ENCODE data around the gene IPO9.
A peak's percentile ranks its signal among the peaks of the same experiment; 100 is the strongest.

Gene IPO9

DNA sequence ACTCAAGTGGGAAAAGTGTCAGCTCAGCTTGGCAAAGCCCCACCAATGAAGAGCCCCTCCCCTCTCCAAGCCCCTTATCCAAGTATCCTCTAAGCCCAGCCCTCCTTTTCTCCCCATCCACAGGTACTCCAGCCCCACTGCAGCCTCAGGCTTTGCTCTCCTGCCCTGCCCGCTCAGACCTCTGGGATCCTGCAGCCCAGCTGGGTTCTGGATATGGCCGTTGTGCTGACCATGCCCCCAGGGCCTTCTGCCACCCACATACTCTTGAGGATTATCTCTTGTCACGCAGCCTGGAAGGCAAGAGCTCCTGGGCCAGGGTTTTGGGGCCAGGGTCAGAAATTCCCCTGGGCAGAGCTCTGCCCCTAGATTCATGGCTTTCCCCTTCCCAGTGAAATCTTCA lies 64.5 kb downstream of the IPO9 start:
- no peak overlapping the region for H3K4me3 ChIP-seq (ENCODE audit: low read depth in 1 of 2, low read length in 2 of 2)
- no peaks in the 10 kb centered on the region for H3K9me3 ChIP-seq (ENCODE audit: control insufficient read depth in 1 of 2, low read length in 2 of 2)
- H3K27ac ChIP-seq (ENCODE audit: low read depth, low read length), result no peak overlapping the region
- peaks cover 8 to 10% of the 10 kb centered on the region in 2 donors for H3K4me1 ChIP-seq (ENCODE audit: control insufficient read depth in 1 of 2, insufficient read depth in 2 of 2, low read length in 2 of 2)
- no peak overlapping the region for H3K9ac ChIP-seq (ENCODE audit: low read depth in 1 of 2, low read length in 2 of 2)
- H3K36me3 ChIP-seq (ENCODE audit: control insufficient read depth in 1 of 2, insufficient read depth in 2 of 2, low read length in 2 of 2), result no peaks in the 10 kb centered on the region
- peaks cover 19 to 20% of the 10 kb centered on the region in 2 donors for H3K27me3 ChIP-seq (ENCODE audit: control insufficient read depth in 1 of 2, insufficient read depth in 2 of 2, low read length in 2 of 2)

DNA sequence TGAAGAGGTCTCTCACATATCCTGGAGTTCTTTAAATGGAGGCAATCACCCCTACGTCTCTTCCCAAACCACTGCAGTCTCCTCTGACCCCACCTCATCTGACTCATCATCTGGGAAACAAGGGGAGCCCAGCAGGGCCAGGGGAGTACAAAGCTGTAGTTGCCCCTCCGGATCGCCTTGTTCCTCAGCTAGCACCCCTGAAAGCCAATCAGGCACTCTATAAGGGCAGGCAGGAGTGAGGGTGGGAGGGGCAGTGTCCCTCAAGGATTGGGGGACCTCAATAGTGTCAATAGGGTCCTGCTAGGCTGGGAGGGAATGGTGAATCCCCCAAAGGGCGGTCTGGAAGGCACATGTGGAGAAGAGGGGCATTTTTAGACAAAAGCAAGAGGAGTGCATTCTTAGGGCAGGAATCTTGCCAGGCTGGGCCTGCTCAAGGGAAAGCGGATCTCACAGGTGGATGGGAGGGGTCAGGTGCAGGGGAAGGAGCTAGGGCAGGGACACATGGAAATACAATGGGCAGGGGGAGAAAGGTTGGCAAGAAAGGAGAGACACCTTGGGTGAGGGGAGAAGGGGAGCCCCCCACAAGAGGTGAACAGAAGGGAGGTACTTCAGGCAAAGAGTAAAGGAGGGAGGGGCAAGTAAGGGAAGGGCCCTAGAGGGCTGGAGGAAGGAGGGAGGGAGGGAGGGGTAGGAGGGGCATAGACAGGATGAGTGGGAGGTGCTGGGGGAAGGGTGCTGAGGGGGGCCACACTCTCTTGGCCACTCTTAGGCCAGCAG lies 65.6 kb downstream of the IPO9 start:
- Histone ChIP-seq H3K9ac (ENCODE audit: low read depth in 1 of 2, low read length in 2 of 2) (no peak overlapping the region), H3K4me1 (ENCODE audit: control insufficient read depth in 1 of 2, insufficient read depth in 2 of 2, low read length in 2 of 2) (peaks cover 1 to 4% of the 10 kb centered on the region in 2 donors), H3K36me3 (ENCODE audit: control insufficient read depth in 1 of 2, insufficient read depth in 2 of 2, low read length in 2 of 2) (no peaks in the 10 kb centered on the region), H3K27ac (ENCODE audit: low read depth, low read length) (no peak overlapping the region), H3K4me3 (ENCODE audit: low read depth in 1 of 2, low read length in 2 of 2) (no peak overlapping the region), H3K9me3 (ENCODE audit: control insufficient read depth in 1 of 2, low read length in 2 of 2) (no peaks in the 10 kb centered on the region), H3K27me3 (ENCODE audit: control insufficient read depth in 1 of 2, insufficient read depth in 2 of 2, low read length in 2 of 2) (peaks cover 9 to 13% of the 10 kb centered on the region in 2 donors)

DNA sequence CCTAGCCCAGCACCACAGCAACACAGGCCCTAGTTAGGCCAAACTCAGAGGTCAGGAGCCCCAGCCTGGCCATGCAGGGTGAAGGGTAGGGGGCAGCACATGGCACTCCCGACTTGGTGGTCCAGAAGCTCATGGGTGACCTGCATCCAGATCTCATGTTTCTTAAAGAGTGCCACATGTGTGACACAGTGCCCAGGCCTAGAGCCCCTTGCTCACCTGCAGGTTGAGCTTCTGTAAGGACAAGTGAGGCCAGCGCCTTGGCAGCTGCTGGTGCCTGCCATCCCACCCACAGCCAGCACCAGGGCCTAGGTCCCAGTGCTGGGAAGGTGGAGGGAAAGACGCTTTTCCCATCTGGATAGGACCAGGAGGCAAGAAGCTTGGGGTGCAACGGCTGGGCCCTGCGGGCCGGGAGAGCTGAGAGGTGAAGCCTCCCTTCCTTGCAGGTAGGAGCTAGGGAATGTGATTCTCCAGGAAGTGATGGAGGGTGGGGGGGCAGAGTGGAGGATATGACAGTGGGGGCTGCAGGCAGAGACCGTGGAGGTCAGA lies 66.2 kb downstream of the IPO9 start:
- Histone ChIP-seq H3K9me3 (ENCODE audit: control insufficient read depth in 1 of 2, low read length in 2 of 2) (no peaks in the 10 kb centered on the region), H3K9ac (ENCODE audit: low read depth in 1 of 2, low read length in 2 of 2) (no peak overlapping the region), H3K27me3 (ENCODE audit: control insufficient read depth in 1 of 2, insufficient read depth in 2 of 2, low read length in 2 of 2) (peaks cover 4 to 8% of the 10 kb centered on the region in 2 donors), H3K4me3 (ENCODE audit: low read depth in 1 of 2, low read length in 2 of 2) (no peak overlapping the region), H3K4me1 (ENCODE audit: control insufficient read depth in 1 of 2, insufficient read depth in 2 of 2, low read length in 2 of 2) (peaks cover 0 to 3% of the 10 kb centered on the region in 2 donors), H3K36me3 (ENCODE audit: control insufficient read depth in 1 of 2, insufficient read depth in 2 of 2, low read length in 2 of 2) (no peaks in the 10 kb centered on the region), H3K27ac (ENCODE audit: low read depth, low read length) (no peak overlapping the region)

DNA sequence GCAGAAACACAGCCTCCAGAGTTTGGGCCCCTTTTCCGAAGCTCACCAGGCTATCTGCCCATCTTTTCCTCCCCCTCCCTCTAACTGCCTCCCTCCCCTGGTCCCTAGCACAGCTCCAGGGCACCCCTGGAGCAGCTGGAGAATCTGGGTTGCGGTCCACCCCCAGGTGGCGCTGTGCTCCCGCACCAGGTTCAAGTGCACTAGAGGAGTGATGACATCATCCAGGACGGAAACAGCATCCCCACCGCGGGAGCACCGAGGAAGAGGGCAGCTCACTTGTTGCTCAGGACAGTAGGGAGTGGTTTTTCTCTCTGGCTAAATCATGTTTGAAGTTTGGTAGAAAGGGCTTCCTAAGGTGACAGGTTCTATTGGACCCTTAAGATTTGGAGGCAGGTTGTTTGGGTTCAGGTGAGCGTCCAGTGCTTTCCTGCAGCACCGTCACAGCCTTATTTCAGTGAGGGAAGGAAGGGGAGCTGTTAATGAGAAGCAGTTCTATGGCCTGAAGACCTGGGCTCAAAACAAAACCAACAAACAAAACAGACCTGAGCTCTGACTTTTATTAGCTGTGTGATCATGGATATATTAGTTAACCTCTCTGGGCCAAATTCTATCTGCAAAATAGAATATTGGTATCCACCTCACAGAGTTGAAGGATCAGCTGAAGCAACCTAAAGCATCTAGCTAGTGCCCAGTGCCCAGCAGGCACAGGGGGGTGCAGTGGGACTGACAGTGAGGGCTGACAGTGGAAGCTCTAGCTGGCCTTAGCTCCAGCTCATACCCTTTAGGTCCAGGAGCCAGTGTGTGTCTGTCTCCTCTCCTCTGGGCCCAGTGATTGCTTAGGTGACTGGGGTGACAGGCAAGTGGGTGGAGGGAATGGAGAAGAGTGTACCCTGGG lies 67.2 kb downstream of the IPO9 start:
- no peak overlapping the region for H3K27ac ChIP-seq (ENCODE audit: low read depth, low read length)
- H3K4me1 ChIP-seq (ENCODE audit: control insufficient read depth in 1 of 2, insufficient read depth in 2 of 2, low read length in 2 of 2), result peaks cover 0 to 3% of the 10 kb centered on the region in 2 donors
- H3K9ac ChIP-seq (ENCODE audit: low read depth in 1 of 2, low read length in 2 of 2), result peak overlapping the region in 1 of 2 donors; percentile 35

DNA sequence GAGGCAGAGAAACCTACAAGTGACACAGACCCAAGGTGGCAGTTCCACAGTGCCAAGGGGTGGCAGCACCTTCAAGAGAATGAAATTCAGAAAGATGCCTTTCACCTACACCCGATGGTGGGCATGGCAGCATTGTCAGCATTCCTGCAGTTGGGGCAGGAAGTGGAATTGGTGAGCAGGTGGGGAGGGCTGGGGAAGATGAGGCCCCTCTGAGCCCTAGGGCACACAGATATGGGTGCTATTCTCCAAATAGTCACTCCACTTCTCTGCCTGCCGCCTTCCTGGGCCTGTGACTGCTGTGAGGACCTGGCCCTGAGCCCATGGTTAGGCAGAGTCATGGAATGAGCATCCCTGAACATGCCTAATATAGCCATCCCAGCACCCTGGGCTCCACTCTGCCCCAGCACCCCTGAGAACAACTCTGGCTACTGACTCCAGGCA lies 68.0 kb downstream of the IPO9 start:
- no peak overlapping the region for H3K27ac ChIP-seq (ENCODE audit: low read depth, low read length)

More for the DNA sequence above, 67.2 kb downstream of the IPO9 start:
- no peaks in the 10 kb centered on the region for H3K9me3 ChIP-seq (ENCODE audit: control insufficient read depth in 1 of 2, low read length in 2 of 2)
- H3K36me3 ChIP-seq (ENCODE audit: control insufficient read depth in 1 of 2, insufficient read depth in 2 of 2, low read length in 2 of 2), result no peaks in the 10 kb centered on the region
- peak overlapping the region in 1 of 2 donors; percentile 34 for H3K4me3 ChIP-seq (ENCODE audit: low read depth in 1 of 2, low read length in 2 of 2)
- no peaks in the 10 kb centered on the region for H3K27me3 ChIP-seq (ENCODE audit: control insufficient read depth in 1 of 2, insufficient read depth in 2 of 2, low read length in 2 of 2)

DNA sequence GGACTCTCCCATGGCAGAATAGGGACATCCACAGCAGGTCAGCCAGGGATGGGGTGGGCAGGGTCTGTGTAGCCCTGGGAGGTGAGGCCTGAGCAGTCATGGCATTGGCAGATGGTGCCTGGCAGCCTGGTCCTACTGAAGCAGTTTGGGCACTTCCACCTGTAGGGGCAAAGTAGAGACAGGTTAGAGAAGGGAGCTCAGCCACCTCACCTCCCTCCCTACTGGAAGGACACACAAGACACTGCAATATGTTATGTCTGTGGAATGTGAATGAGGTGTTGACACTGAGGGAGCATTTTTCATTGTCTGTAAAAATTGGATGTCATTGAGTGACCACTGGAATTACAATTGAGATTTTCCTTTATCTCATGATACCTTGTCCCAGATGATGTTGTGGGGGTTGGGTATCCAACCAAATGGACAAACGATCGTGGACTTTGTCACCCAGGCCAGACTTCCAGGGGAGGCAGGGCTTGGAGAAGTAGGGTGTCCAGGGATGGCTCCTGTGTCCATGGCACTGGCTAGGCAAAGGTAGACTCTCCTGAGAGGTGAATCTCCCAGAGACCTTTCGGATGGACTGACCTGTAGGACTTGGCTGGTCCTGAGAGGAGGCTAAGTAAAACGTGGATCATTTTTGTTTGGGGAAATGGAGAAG lies 69.4 kb downstream of the IPO9 start:
- Histone ChIP-seq H3K27me3 (ENCODE audit: control insufficient read depth in 1 of 2, insufficient read depth in 2 of 2, low read length in 2 of 2) (no peaks in the 10 kb centered on the region), H3K27ac (ENCODE audit: low read depth, low read length) (no peak overlapping the region), H3K9ac (ENCODE audit: low read depth in 1 of 2, low read length in 2 of 2) (no peak overlapping the region), H3K36me3 (ENCODE audit: control insufficient read depth in 1 of 2, insufficient read depth in 2 of 2, low read length in 2 of 2) (no peaks in the 10 kb centered on the region), H3K4me1 (ENCODE audit: control insufficient read depth in 1 of 2, insufficient read depth in 2 of 2, low read length in 2 of 2) (peaks cover 0 to 3% of the 10 kb centered on the region in 2 donors), H3K4me3 (ENCODE audit: low read depth in 1 of 2, low read length in 2 of 2) (no peak overlapping the region), H3K9me3 (ENCODE audit: control insufficient read depth in 1 of 2, low read length in 2 of 2) (no peaks in the 10 kb centered on the region)

More for the DNA sequence above, 68.0 kb downstream of the IPO9 start:
- H3K4me1 ChIP-seq (ENCODE audit: control insufficient read depth in 1 of 2, insufficient read depth in 2 of 2, low read length in 2 of 2), result peaks cover 0 to 3% of the 10 kb centered on the region in 2 donors
- H3K9ac ChIP-seq (ENCODE audit: low read depth in 1 of 2, low read length in 2 of 2), result no peak overlapping the region
- H3K4me3 ChIP-seq (ENCODE audit: low read depth in 1 of 2, low read length in 2 of 2), result no peak overlapping the region
- H3K27me3 ChIP-seq (ENCODE audit: control insufficient read depth in 1 of 2, insufficient read depth in 2 of 2, low read length in 2 of 2), result no peaks in the 10 kb centered on the region
- H3K9me3 ChIP-seq (ENCODE audit: control insufficient read depth in 1 of 2, low read length in 2 of 2), result no peaks in the 10 kb centered on the region
- no peaks in the 10 kb centered on the region for H3K36me3 ChIP-seq (ENCODE audit: control insufficient read depth in 1 of 2, insufficient read depth in 2 of 2, low read length in 2 of 2)

DNA sequence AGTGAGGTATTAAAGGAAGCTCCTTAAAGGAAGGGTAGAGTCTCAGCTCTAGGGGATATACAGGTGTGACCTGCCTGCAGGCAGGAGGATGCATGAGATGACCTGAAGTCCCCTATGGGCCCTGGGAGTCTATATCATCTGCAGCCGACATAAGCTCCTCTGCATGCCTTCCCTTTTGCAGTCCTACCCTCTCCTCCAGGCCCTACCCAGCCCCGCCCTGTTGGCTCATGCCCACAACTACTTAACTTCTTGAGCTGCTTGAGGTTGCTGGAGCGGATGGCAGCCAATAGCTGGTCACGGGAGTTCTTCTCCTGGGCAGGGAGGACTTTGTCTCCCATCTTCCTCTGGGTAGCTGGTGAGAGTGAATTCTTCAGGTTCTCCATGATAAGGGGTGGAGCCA lies 70.0 kb downstream of the IPO9 start:
- Histone ChIP-seq H3K9me3 (ENCODE audit: control insufficient read depth in 1 of 2, low read length in 2 of 2) (no peaks in the 10 kb centered on the region), H3K4me3 (ENCODE audit: low read depth in 1 of 2, low read length in 2 of 2) (no peak overlapping the region), H3K27me3 (ENCODE audit: control insufficient read depth in 1 of 2, insufficient read depth in 2 of 2, low read length in 2 of 2) (no peaks in the 10 kb centered on the region), H3K36me3 (ENCODE audit: control insufficient read depth in 1 of 2, insufficient read depth in 2 of 2, low read length in 2 of 2) (no peaks in the 10 kb centered on the region), H3K9ac (ENCODE audit: low read depth in 1 of 2, low read length in 2 of 2) (no peak overlapping the region), H3K4me1 (ENCODE audit: control insufficient read depth in 1 of 2, insufficient read depth in 2 of 2, low read length in 2 of 2) (peaks cover 0 to 3% of the 10 kb centered on the region in 2 donors), H3K27ac (ENCODE audit: low read depth, low read length) (no peak overlapping the region)

DNA sequence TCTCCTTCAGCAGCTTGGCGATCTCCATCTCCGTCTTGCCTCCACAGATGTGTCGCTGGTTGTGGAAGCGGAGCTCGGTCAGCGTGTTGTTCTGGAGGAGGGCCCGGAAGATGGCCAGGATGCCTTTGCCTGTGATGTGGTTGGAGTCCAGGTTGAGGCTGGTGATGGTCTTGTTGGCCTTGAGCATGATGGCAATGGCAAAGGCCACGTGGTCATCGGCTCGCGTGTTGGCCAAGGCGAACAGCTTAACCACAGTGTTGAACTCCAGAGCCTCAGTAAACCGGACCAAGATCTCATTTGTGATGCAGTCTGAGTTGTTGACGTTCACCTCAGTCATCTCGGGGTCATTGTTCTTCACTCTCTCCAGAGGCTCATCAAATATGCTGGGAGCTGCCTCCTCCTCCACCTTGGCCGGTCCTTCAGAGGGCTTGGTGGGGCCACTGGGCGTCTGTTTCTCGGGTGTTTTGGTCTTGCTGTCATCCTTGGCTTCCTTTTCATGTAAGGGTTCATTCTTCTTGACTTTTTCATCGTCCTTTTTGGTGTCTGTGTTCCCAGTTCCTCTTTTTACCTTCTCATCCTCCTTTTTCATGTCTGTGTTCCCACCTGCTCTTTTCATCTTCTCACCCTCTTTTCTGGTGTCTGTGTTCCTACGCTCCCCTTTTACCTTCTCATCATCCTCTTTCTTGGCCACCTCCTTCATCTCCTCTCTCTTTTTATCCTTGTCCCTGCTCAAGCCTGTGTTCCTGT lies 70.9 kb downstream of the IPO9 start:
- Histone ChIP-seq H3K27me3 (ENCODE audit: control insufficient read depth in 1 of 2, insufficient read depth in 2 of 2, low read length in 2 of 2) (no peaks in the 10 kb centered on the region), H3K9me3 (ENCODE audit: control insufficient read depth in 1 of 2, low read length in 2 of 2) (no peaks in the 10 kb centered on the region), H3K4me3 (ENCODE audit: low read depth in 1 of 2, low read length in 2 of 2) (no peak overlapping the region), H3K9ac (ENCODE audit: low read depth in 1 of 2, low read length in 2 of 2) (no peak overlapping the region), H3K36me3 (ENCODE audit: control insufficient read depth in 1 of 2, insufficient read depth in 2 of 2, low read length in 2 of 2) (no peaks in the 10 kb centered on the region), H3K4me1 (ENCODE audit: control insufficient read depth in 1 of 2, insufficient read depth in 2 of 2, low read length in 2 of 2) (peaks cover 0 to 3% of the 10 kb centered on the region in 2 donors), H3K27ac (ENCODE audit: low read depth, low read length) (no peak overlapping the region)

DNA sequence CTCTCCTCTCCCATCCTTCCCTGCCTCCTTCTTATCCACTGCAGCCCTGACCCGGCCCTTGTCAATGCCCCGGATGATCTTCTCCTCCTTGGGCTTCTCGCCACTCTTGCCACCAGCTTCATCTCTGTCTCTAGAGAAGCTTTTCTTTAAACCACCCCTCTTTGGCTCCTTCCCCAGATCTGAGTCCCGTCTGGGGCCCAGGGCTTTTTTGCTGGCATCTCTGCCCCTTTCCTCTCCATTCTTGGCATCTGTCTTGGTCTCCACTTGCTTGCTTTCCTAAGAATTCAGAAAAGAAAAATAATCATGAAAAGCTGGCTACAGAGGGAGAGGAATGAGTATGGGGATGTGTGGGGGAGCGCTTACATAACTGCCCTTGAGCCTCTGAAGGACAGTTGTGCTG lies 71.5 kb downstream of the IPO9 start:
- peaks cover 0 to 3% of the 10 kb centered on the region in 2 donors for H3K4me1 ChIP-seq (ENCODE audit: control insufficient read depth in 1 of 2, insufficient read depth in 2 of 2, low read length in 2 of 2)
- no peak overlapping the region for H3K4me3 ChIP-seq (ENCODE audit: low read depth in 1 of 2, low read length in 2 of 2)
- H3K27ac ChIP-seq (ENCODE audit: low read depth, low read length), result no peak overlapping the region
- no peak overlapping the region for H3K9ac ChIP-seq (ENCODE audit: low read depth in 1 of 2, low read length in 2 of 2)
- H3K9me3 ChIP-seq (ENCODE audit: control insufficient read depth in 1 of 2, low read length in 2 of 2), result no peaks in the 10 kb centered on the region
- no peaks in the 10 kb centered on the region for H3K36me3 ChIP-seq (ENCODE audit: control insufficient read depth in 1 of 2, insufficient read depth in 2 of 2, low read length in 2 of 2)
- no peaks in the 10 kb centered on the region for H3K27me3 ChIP-seq (ENCODE audit: control insufficient read depth in 1 of 2, insufficient read depth in 2 of 2, low read length in 2 of 2)
